Lung (tissue), 12 donors: ENCODE measurements around the gene ZIC4. TPM values are rescaled to one million over a fixed set of nuclear protein-coding genes. Genes with fewer than 3 reads are reported as not detected.

Source experiments
- ATAC-seq: fragments of 200-7000 bp; cut with Tn5 transposase; one replicate; pipeline ENCODE4 v1.9.1; 2020; ENCODE audit warnings: moderate number of reproducible peaks; ENCODE audit not compliant: insufficient read depth, low FRiP score
- DNase-seq, 3 donors: peaks; one replicate each; pipeline ENCODE4 v3.0.0-alpha.2; 2013 to 2017
- H3K27ac ChIP-seq, 2 donors: one replicate each; pipeline ENCODE4 v1.5.1; 2013; ENCODE audit warnings: mild to moderate bottlenecking in 2 of 2, moderate library complexity in 2 of 2, control low read depth in 1 of 2, inconsistent platforms in 1 of 2, low read depth in 1 of 2, low read length in 1 of 2
- H3K27me3 ChIP-seq, 3 donors: one replicate each; pipeline ENCODE4 v1.5.1; 2013; ENCODE audit warnings: low read length in 2 of 3; ENCODE audit not compliant: control insufficient read depth in 3 of 3, insufficient read depth in 3 of 3
- H3K36me3 ChIP-seq, 4 donors: one replicate each; pipeline ENCODE4 v1.5.1; 2013; ENCODE audit warnings: low read length in 4 of 4, mild to moderate bottlenecking in 1 of 4, moderate library complexity in 1 of 4; ENCODE audit not compliant: control insufficient read depth in 4 of 4, insufficient read depth in 4 of 4
- H3K4me1 ChIP-seq, 5 donors: one replicate each; pipeline ENCODE4 v1.5.1; 2013; ENCODE audit warnings: low read length in 5 of 5, mild to moderate bottlenecking in 2 of 5, moderate library complexity in 1 of 5; ENCODE audit not compliant: control insufficient read depth in 5 of 5, insufficient read depth in 5 of 5
- H3K4me3 ChIP-seq: one replicate; pipeline ENCODE4 v1.5.1; 2013; ENCODE audit warnings: mild to moderate bottlenecking, control low read depth, moderate library complexity
- H3K9ac ChIP-seq, 2 donors: one replicate each; pipeline ENCODE4 v1.5.1; 2013; ENCODE audit warnings: low read length in 2 of 2, control low read depth in 1 of 2; ENCODE audit not compliant: insufficient read depth in 1 of 2
- H3K9me3 ChIP-seq, 4 donors: one replicate each; pipeline ENCODE4 v1.5.1; 2013; ENCODE audit warnings: low read length in 3 of 4, mild to moderate bottlenecking in 1 of 4, moderate library complexity in 1 of 4; ENCODE audit not compliant: control insufficient read depth in 4 of 4, insufficient read depth in 3 of 4
- WGBS, 2 donors: extraction: QIAGEN DNeasy Blood & Tissue Kit; methylation state at CpG; one replicate each; pipeline ENCODE4 v1.1.7; 2013; 5-methylcytosine and 5-hydroxymethylcytosine counted together
- polyA plus RNA-seq, 2 donors: library from polyadenylated mRNA; stranded (reverse); fragments of 200-250 nt; gene quantifications; one replicate each; pipeline ENCODE4 v1.2.1, GENCODE V29; 2013
- total RNA-seq, 2 donors: library from RNA; depleted of rRNA in 1 of 2; stranded (reverse); fragments of >200 nt in 1 of 2; gene quantifications; one replicate each; pipeline ENCODE4 v1.2.1, GENCODE V29; 2014 to 2021
- TF ChIP-seq, protein P1 (sequence below): IDR thresholded peaks from 2 replicates; pipeline ENCODE4 v1.5.1; 2012; ENCODE audit warnings: mild to moderate bottlenecking; ENCODE audit errors: control extremely low read depth, extremely low read depth
- donor health status: control.
- donor health status: control.
- donor health status: Bipolar disorder and iron deficiency.
- donor health status: healthy.
- donor health status: DM: yes; HTN: yes; CAD: no.

ZIC4 gene
- total and polyA plus RNA-seq, 4 donors: not detected

DNA sequence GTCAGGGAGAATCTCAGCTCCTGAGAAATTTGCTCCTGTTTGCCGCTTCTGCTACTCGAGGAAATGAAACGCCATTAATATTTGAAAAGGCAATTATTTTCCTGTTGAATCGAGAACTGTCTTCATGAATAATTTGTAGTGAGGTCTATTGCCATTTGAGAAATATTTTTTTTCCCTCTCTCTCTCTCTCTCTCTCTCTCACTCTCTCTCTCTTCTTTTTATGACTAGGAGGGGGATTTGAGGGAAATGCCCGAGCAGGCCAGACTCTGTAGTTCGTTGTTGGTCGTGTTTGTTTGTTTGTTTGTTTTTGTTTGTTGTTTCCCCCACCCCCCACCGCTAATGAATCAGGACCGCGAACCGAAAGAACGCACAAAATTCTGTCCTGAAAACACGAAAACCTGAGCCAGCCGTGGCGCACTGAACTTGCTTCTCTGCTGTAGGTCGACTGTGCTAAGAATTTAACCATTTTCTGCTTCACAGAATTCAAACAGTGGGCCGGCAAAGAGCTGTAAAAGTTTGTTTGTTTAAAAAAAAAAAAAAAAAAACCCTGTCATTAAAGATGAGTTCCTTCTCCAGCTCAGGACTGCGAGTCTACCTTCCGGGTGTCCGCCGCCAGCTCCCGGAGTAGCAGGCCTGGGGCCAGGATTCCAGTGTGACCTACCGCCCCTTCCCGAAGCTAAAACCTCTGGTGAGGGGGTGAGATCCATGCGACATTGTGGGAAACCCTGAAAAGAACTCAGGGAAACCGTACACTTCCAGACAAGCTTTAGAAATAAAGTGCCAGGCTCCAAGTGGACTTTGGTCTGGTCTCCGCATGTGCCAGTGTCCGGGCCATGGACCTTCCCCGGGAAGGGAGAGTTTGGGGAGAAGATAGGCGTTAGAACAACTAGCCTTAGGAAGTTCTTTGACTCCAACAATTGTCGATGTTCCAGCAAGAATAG is 12.1 kb downstream of the ZIC4 start:
- no peak overlapping the region for H3K9ac ChIP-seq
- H3K4me3 ChIP-seq: no peak overlapping the region
- WGBS, 2 donors: 5 to 9% methylated on average over 31 of the region's 31 CpGs
- peaks cover 26 to 100% (median 94%) of the 10 kb centered on the region in 3 donors for H3K27me3 ChIP-seq
- H3K27ac ChIP-seq: no peak overlapping the region
- peaks cover 0 to 43% (median 0%) of the 10 kb centered on the region in 4 donors for H3K9me3 ChIP-seq
- peak in 1 of 3 donors; percentile 46 for DNase-seq
- TF ChIP-seq, protein P1, sequence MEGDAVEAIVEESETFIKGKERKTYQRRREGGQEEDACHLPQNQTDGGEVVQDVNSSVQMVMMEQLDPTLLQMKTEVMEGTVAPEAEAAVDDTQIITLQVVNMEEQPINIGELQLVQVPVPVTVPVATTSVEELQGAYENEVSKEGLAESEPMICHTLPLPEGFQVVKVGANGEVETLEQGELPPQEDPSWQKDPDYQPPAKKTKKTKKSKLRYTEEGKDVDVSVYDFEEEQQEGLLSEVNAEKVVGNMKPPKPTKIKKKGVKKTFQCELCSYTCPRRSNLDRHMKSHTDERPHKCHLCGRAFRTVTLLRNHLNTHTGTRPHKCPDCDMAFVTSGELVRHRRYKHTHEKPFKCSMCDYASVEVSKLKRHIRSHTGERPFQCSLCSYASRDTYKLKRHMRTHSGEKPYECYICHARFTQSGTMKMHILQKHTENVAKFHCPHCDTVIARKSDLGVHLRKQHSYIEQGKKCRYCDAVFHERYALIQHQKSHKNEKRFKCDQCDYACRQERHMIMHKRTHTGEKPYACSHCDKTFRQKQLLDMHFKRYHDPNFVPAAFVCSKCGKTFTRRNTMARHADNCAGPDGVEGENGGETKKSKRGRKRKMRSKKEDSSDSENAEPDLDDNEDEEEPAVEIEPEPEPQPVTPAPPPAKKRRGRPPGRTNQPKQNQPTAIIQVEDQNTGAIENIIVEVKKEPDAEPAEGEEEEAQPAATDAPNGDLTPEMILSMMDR: no peak
- peaks cover 0 to 31% (median 9%) of the 10 kb centered on the region in 5 donors for H3K4me1 ChIP-seq
- ATAC-seq: no peak
- no peaks in the 10 kb centered on the region for H3K36me3 ChIP-seq

DNA sequence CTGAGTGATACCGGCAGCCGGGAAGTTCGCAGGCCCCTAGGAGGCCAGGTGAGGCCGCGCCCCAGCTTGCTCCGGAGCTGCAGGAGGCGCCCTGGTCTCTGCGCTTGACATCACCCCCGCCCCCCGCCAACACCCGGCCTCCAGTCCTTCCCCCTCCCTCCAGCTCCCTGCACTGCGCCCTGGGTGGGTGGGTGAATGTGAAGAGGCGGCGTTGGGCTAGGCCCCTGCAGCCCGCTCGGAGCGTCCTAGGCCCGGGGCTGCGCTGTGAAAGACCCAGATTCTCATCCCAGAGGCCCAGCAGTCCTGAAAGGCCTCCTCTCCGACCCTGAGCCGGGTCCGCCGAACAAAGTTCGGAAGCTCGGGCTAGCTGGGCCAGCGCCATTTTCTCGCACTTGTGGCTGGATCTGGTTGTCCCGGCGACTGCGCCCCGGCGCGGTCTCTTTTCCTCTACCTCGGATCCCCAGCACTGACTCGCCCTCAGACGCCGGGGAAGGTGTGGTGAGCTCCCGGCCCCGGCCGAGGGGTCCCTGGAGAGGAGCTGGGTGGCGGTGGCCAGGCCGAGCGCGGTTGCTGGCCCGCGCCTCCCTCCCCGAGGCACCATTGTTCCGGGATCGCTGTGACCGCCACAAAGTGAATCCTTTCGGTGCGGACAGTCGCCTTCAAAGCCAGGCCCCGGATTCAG is 12.9 kb downstream of the ZIC4 start:
- no peak overlapping the region for H3K27ac ChIP-seq
- peaks cover 26 to 100% (median 94%) of the 10 kb centered on the region in 3 donors for H3K27me3 ChIP-seq
- no peaks in the 10 kb centered on the region for H3K36me3 ChIP-seq
- 2 to 9% methylated on average over 46 to 54 of the region's 54 CpGs for WGBS, 2 donors
- H3K9me3 ChIP-seq: peaks cover 0 to 43% (median 0%) of the 10 kb centered on the region in 4 donors
- H3K4me3 ChIP-seq: no peak overlapping the region
- H3K9ac ChIP-seq: no peak overlapping the region
- peaks cover 0 to 31% (median 9%) of the 10 kb centered on the region in 5 donors for H3K4me1 ChIP-seq
- DNase-seq (no peak), ATAC-seq (no peak)
- TF ChIP-seq, protein P1: no peak

DNA sequence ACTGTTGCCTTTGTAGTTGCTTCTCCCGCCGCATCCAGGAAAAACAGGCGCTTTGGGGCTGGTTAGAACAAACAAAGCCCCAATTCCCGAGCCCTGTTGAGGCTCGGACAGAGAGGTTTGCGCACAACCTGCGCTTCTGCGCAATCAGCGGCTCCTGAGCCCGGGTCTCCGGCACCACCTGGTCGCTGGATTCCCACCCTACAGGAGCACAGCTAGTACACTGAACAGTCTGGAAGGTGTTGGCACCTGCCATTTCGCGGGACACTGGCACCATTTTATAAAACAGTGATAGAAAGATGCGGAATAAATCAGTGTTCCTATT is 13.8 kb downstream of the ZIC4 start:
- Histone ChIP-seq H3K9me3 (peaks cover 0 to 49% (median 0%) of the 10 kb centered on the region in 4 donors), H3K4me1 (peaks cover 0 to 26% (median 4%) of the 10 kb centered on the region in 5 donors), H3K27me3 (peaks cover 31 to 100% (median 94%) of the 10 kb centered on the region in 3 donors), H3K27ac (no peak overlapping the region), H3K9ac (no peak overlapping the region), H3K4me3 (no peak overlapping the region), H3K36me3 (no peaks in the 10 kb centered on the region)
- DNase-seq (no peak), ATAC-seq (no peak)
- TF ChIP-seq, protein P1: no peak
- WGBS, 2 donors: 2 to 6% methylated on average over 15 of the region's 15 CpGs
